ENCODE data around the gene RREB1.

RREB1 gene

GRCh38 chr6:7107578-7108195, at the start of gene RREB1:
Gene RREB1 (plus strand): TSS chr6:7107961. CDS start chr6:7181912, 73,951 bp downstream.
- DNase-seq (ENCODE audit: low read depth) = peak; percentile 36

GRCh38 chr6:7058250-7058923, 49.4 kb upstream of the RREB1 start:
- DNase-seq (ENCODE audit: low read depth) = no peak

- no peak for DNase-seq (ENCODE audit: low read depth)
Observed at GRCh38 chr6:7060769-7061516, 46.8 kb upstream of the RREB1 start.

- no peak for DNase-seq (ENCODE audit: low read depth)
Observed at GRCh38 chr6:7062451-7063162, 45.2 kb upstream of the RREB1 start.

GRCh38 chr6:7067305-7067704, 40.5 kb upstream of the RREB1 start:
- no peak for DNase-seq (ENCODE audit: low read depth)

GRCh38 chr6:7071405-7071804, 36.4 kb upstream of the RREB1 start:
- DNase-seq (ENCODE audit: low read depth) = no peak

- DNase-seq (ENCODE audit: low read depth) = no peak
Observed at GRCh38 chr6:7073082-7073820, 34.5 kb upstream of the RREB1 start.

GRCh38 chr6:7073821-7074525, 33.8 kb upstream of the RREB1 start:
- peak; percentile 36 for DNase-seq (ENCODE audit: low read depth)

- DNase-seq (ENCODE audit: low read depth) = no peak
Observed at GRCh38 chr6:7074870-7075269, 32.9 kb upstream of the RREB1 start.

GRCh38 chr6:7075341-7076000, 32.3 kb upstream of the RREB1 start:
- no peak for DNase-seq (ENCODE audit: low read depth)

GRCh38 chr6:7077856-7078255, 29.9 kb upstream of the RREB1 start:
- no peak for DNase-seq (ENCODE audit: low read depth)

- no peak for DNase-seq (ENCODE audit: low read depth)
Observed at GRCh38 chr6:7078856-7079255, 28.9 kb upstream of the RREB1 start.

- no peak for DNase-seq (ENCODE audit: low read depth)
Observed at GRCh38 chr6:7080311-7080710, 27.4 kb upstream of the RREB1 start.

GRCh38 chr6:7085911-7086310, 21.9 kb upstream of the RREB1 start:
- DNase-seq (ENCODE audit: low read depth) = no peak

- peak; percentile 9 for DNase-seq (ENCODE audit: low read depth)
Observed at GRCh38 chr6:7086488-7086887, 21.3 kb upstream of the RREB1 start.

- no peak for DNase-seq (ENCODE audit: low read depth)
Observed at GRCh38 chr6:7087066-7087465, 20.7 kb upstream of the RREB1 start.

GRCh38 chr6:7087491-7087979, 20.2 kb upstream of the RREB1 start:
- peak; percentile 12 for DNase-seq (ENCODE audit: low read depth)

GRCh38 chr6:7088076-7088742, 19.6 kb upstream of the RREB1 start:
- no peak for DNase-seq (ENCODE audit: low read depth)

GRCh38 chr6:7098993-7099392, 8.8 kb upstream of the RREB1 start:
- no peak for DNase-seq (ENCODE audit: low read depth)

Data from activated T-cell treated with anti-CD3 and anti-CD28 coated beads for 1 hour (primary cell).